GM23338 (cell line): ENCODE measurements around the gene UBE3B. TPM values are rescaled to one million over a fixed set of nuclear protein-coding genes. Genes with fewer than 3 reads are reported as not detected.

Experiments
- ATAC-seq: fragments of 200-7000 bp; cut with Tn5 transposase; 3 replicates; pipeline ENCODE4 v1.9.1; 2020
- DNase-seq: peaks from one replicate; pipeline ENCODE4 v3.0.0-alpha.2; 2015; ENCODE audit warnings: low spot score
- H2AFZ ChIP-seq: fragments of 200-600 bp; sonication (generic); 2 replicates; pipeline ENCODE4 v1.8.0; 2016; ENCODE audit warnings: antibody characterized with exemption, mild to moderate bottlenecking, moderate library complexity
- H3F3A ChIP-seq: fragments of 200-600 bp; sonication (generic); replicated peaks from 2 replicates; pipeline ENCODE4 v1.8.0; 2017; ENCODE audit warnings: antibody characterized with exemption, mixed run types, low read depth
- H3K27ac ChIP-seq: fragments of 200-600 bp; sonication (generic); 2 replicates; pipeline ENCODE4 v1.6.1; 2016; ENCODE audit warnings: low read depth
- H3K27me3 ChIP-seq: fragments of 200-600 bp; sonication (generic); 2 replicates; pipeline ENCODE4 v1.8.0; 2016; ENCODE audit warnings: mild to moderate bottlenecking, mixed run types, moderate library complexity; ENCODE audit not compliant: insufficient read depth
- H3K36me3 ChIP-seq: fragments of 200-600 bp; sonication (generic); 2 replicates; pipeline ENCODE4 v1.8.0; 2016; ENCODE audit warnings: mild to moderate bottlenecking; ENCODE audit not compliant: insufficient read depth
- H3K4me1 ChIP-seq: fragments of 200-600 bp; sonication (generic); 2 replicates; pipeline ENCODE4 v1.8.0; 2016; ENCODE audit warnings: mild to moderate bottlenecking, moderate library complexity; ENCODE audit not compliant: insufficient read depth
- H3K4me2 ChIP-seq: fragments of 200-600 bp; sonication (generic); 2 replicates; pipeline ENCODE4 v1.7.1; 2017; ENCODE audit warnings: mixed run types
- H3K4me3 ChIP-seq: fragments of 200-600 bp; sonication (generic); 2 replicates; pipeline ENCODE4 v1.6.1; 2016; ENCODE audit warnings: mixed run types
- H3K79me2 ChIP-seq: fragments of 200-600 bp; sonication (generic); replicated peaks from 2 replicates; pipeline ENCODE4 v1.8.0; 2017; ENCODE audit warnings: mild to moderate bottlenecking; ENCODE audit not compliant: insufficient read depth
- H3K9me2 ChIP-seq: fragments of 200-600 bp; sonication (generic); 2 replicates; pipeline ENCODE4 v1.8.0; 2017; ENCODE audit not compliant: insufficient read depth
- H4K20me1 ChIP-seq: fragments of 200-600 bp; sonication (generic); replicated peaks from 2 replicates; pipeline ENCODE4 v1.8.0; 2017; ENCODE audit warnings: mild to moderate bottlenecking; ENCODE audit not compliant: insufficient read depth
- H3K27ac Mint-ChIP-seq: 2 replicates; pipeline ENCODE4 v1.8.0; 2020; ENCODE audit warnings: inconsistent platforms, mild to moderate bottlenecking, moderate library complexity, mixed read lengths
- H3K27me3 Mint-ChIP-seq: 3 replicates; pipeline ENCODE4 v1.8.0; 2022; ENCODE audit warnings: low read depth, mild to moderate bottlenecking, moderate library complexity, mixed read lengths, inconsistent platforms; ENCODE audit not compliant: insufficient read depth, poor library complexity
- H3K36me3 Mint-ChIP-seq: 3 replicates; pipeline ENCODE4 v1.8.0; 2021; ENCODE audit warnings: low read depth, mild to moderate bottlenecking, inconsistent platforms, moderate library complexity, mixed read lengths
- H3K4me1 Mint-ChIP-seq: 3 replicates; pipeline ENCODE4 v1.8.0; 2020; ENCODE audit warnings: mild to moderate bottlenecking, inconsistent platforms, mixed read lengths
- H3K4me3 Mint-ChIP-seq: 3 replicates; pipeline ENCODE4 v1.8.0; 2021; ENCODE audit warnings: moderate library complexity, mild to moderate bottlenecking, inconsistent platforms, mixed read lengths
- H3K9me3 Mint-ChIP-seq: 3 replicates; pipeline ENCODE4 v1.8.0; 2020; ENCODE audit warnings: moderate library complexity, mild to moderate bottlenecking, inconsistent platforms, mixed read lengths
- CREB1 ChIP-seq: fragments of 250-450 bp; sonication (Bioruptor Pico); IDR thresholded peaks from 2 replicates; pipeline ENCODE4 v1.5.0; 2020; ENCODE audit warnings: low read depth, mild to moderate bottlenecking, moderate library complexity
- EZH2 ChIP-seq: fragments of 200-600 bp; sonication (generic); IDR thresholded peaks from one replicate; pipeline ENCODE4 v1.8.0; 2017; ENCODE audit warnings: antibody characterized with exemption, mild to moderate bottlenecking, low read depth; ENCODE audit not compliant: unreplicated experiment
- EZH2phosphoT487 ChIP-seq: fragments of 200-600 bp; sonication (generic); IDR thresholded peaks from one replicate; pipeline ENCODE4 v1.8.1; 2018; ENCODE audit warnings: antibody characterized with exemption; ENCODE audit not compliant: unreplicated experiment
- JUNB ChIP-seq: IDR thresholded peaks from one replicate; pipeline ENCODE4 v1.6.1; 2016; ENCODE audit warnings: antibody characterized with exemption; ENCODE audit not compliant: unreplicated experiment
- NANOG ChIP-seq: IDR thresholded peaks from 2 replicates; pipeline ENCODE4 v1.6.1; 2016; ENCODE audit warnings: antibody characterized with exemption, borderline replicate concordance
- POLR2AphosphoS5 ChIP-seq: IDR thresholded peaks from 2 replicates; pipeline ENCODE4 v1.6.1; 2016; ENCODE audit warnings: antibody characterized with exemption, low read depth
- STAT1 ChIP-seq: IDR thresholded peaks from one replicate; pipeline ENCODE4 v1.6.1; 2016; ENCODE audit warnings: antibody characterized with exemption; ENCODE audit not compliant: unreplicated experiment
- polyA plus RNA-seq: library from polyadenylated mRNA; unstranded; fragments of >200 nt; fragmentation: Nextera tagmentation; extraction: Ambion mirVana; gene quantifications from 2 replicates; pipeline ENCODE4 v1.2.1, GENCODE V29; 2016
- total RNA-seq: library from RNA; depleted of rRNA; stranded (reverse); fragments of >200 nt; shearing (Covaris generic); gene quantifications from 2 replicates; pipeline ENCODE4 v1.2.3, GENCODE V29; 2014
- TF ChIP-seq, protein P1 (sequence below): fragments of 250-450 bp; sonication (Bioruptor Pico); IDR thresholded peaks from 2 replicates; pipeline ENCODE4 v1.5.0; 2020; ENCODE audit warnings: mild to moderate bottlenecking, moderate library complexity
- TF ChIP-seq, protein P2 (sequence below): IDR thresholded peaks from one replicate; pipeline ENCODE4 v1.6.1; 2018; ENCODE audit warnings: antibody characterized with exemption; ENCODE audit not compliant: unreplicated experiment

UBE3B gene
- total and polyA plus RNA-seq, 2 experiments from 2014 or later: 20.8 TPM

DNA sequence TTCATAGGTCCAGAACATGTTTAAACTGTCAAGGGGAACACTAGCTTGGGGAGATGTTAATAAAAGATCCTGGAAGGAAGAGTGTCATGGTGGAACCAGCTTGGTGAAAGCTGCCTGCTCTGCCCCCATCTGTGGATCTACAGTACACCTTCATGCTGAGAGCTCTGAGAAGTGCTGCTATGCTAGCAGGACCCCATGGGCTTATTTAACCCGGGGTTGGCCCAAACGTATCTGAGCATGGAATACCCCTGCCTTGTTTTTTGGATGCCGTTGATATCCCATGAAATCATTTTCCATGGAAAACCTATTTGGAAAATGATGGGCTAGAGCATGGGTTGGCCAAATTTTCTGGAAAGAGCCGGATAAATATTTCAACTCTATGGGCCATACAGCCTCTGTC lies 14.2 kb downstream of the UBE3B start (continued):
- TF ChIP-seq, protein P1, sequence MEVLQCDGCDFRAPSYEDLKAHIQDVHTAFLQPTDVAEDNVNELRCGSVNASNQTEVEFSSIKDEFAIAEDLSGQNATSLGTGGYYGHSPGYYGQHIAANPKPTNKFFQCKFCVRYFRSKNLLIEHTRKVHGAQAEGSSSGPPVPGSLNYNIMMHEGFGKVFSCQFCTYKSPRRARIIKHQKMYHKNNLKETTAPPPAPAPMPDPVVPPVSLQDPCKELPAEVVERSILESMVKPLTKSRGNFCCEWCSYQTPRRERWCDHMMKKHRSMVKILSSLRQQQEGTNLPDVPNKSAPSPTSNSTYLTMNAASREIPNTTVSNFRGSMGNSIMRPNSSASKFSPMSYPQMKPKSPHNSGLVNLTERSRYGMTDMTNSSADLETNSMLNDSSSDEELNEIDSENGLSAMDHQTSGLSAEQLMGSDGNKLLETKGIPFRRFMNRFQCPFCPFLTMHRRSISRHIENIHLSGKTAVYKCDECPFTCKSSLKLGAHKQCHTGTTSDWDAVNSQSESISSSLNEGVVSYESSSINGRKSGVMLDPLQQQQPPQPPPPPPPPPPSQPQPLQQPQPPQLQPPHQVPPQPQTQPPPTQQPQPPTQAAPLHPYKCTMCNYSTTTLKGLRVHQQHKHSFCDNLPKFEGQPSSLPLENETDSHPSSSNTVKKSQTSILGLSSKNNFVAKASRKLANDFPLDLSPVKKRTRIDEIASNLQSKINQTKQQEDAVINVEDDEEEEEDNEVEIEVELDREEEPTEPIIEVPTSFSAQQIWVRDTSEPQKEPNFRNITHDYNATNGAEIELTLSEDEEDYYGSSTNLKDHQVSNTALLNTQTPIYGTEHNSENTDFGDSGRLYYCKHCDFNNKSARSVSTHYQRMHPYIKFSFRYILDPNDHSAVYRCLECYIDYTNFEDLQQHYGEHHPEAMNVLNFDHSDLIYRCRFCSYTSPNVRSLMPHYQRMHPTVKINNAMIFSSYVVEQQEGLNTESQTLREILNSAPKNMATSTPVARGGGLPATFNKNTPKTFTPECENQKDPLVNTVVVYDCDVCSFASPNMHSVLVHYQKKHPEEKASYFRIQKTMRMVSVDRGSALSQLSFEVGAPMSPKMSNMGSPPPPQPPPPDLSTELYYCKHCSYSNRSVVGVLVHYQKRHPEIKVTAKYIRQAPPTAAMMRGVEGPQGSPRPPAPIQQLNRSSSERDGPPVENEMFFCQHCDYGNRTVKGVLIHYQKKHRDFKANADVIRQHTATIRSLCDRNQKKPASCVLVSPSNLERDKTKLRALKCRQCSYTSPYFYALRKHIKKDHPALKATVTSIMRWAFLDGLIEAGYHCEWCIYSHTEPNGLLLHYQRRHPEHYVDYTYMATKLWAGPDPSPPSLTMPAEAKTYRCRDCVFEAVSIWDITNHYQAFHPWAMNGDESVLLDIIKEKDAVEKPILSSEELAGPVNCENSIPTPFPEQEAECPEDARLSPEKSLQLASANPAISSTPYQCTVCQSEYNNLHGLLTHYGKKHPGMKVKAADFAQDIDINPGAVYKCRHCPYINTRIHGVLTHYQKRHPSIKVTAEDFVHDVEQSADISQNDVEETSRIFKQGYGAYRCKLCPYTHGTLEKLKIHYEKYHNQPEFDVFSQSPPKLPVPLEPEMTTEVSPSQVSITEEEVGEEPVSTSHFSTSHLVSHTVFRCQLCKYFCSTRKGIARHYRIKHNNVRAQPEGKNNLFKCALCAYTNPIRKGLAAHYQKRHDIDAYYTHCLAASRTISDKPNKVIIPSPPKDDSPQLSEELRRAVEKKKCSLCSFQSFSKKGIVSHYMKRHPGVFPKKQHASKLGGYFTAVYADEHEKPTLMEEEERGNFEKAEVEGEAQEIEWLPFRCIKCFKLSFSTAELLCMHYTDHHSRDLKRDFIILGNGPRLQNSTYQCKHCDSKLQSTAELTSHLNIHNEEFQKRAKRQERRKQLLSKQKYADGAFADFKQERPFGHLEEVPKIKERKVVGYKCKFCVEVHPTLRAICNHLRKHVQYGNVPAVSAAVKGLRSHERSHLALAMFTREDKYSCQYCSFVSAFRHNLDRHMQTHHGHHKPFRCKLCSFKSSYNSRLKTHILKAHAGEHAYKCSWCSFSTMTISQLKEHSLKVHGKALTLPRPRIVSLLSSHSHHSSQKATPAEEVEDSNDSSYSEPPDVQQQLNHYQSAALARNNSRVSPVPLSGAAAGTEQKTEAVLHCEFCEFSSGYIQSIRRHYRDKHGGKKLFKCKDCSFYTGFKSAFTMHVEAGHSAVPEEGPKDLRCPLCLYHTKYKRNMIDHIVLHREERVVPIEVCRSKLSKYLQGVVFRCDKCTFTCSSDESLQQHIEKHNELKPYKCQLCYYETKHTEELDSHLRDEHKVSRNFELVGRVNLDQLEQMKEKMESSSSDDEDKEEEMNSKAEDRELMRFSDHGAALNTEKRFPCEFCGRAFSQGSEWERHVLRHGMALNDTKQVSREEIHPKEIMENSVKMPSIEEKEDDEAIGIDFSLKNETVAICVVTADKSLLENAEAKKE (CRISPR knock-in tag): no peak
- TF ChIP-seq, protein P2, sequence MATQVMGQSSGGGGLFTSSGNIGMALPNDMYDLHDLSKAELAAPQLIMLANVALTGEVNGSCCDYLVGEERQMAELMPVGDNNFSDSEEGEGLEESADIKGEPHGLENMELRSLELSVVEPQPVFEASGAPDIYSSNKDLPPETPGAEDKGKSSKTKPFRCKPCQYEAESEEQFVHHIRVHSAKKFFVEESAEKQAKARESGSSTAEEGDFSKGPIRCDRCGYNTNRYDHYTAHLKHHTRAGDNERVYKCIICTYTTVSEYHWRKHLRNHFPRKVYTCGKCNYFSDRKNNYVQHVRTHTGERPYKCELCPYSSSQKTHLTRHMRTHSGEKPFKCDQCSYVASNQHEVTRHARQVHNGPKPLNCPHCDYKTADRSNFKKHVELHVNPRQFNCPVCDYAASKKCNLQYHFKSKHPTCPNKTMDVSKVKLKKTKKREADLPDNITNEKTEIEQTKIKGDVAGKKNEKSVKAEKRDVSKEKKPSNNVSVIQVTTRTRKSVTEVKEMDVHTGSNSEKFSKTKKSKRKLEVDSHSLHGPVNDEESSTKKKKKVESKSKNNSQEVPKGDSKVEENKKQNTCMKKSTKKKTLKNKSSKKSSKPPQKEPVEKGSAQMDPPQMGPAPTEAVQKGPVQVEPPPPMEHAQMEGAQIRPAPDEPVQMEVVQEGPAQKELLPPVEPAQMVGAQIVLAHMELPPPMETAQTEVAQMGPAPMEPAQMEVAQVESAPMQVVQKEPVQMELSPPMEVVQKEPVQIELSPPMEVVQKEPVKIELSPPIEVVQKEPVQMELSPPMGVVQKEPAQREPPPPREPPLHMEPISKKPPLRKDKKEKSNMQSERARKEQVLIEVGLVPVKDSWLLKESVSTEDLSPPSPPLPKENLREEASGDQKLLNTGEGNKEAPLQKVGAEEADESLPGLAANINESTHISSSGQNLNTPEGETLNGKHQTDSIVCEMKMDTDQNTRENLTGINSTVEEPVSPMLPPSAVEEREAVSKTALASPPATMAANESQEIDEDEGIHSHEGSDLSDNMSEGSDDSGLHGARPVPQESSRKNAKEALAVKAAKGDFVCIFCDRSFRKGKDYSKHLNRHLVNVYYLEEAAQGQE: no peak
- TF ChIP-seq NANOG (no peak), POLR2AphosphoS5 (no peak), EZH2 (no peak)

DNA sequence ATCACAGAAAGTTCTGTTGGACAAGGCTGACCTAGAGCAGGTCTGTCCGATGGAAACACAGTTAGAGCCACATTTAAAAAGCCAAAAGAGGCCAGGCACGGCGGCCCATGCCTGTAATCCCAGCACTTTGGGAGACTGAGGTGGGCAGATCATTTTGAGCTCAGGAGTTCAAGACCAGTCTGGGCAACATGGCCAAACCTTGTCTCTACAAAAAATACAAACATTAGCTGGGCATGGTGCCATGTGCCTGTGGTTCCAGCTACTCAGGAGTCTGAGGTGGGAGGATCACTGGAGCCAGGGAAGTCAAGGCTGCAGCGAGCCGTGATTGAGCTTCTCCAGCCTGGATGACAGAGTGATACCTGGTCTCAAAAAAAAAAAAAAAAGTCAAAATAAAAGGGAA lies 14.9 kb downstream of the UBE3B start:
- no peaks in the 10 kb centered on the region for H3K27me3 ChIP-seq
- no peak overlapping the region for H3K4me3 Mint-ChIP-seq
- H3K4me1 ChIP-seq: no peaks in the 10 kb centered on the region
- no peaks in the 10 kb centered on the region for H3K9me2 ChIP-seq
- no peaks in the 10 kb centered on the region for H3K79me2 ChIP-seq
- H3K36me3 Mint-ChIP-seq: peaks cover 66% of the 10 kb centered on the region
- H3K27me3 Mint-ChIP-seq: peaks cover 2% of the 10 kb centered on the region
- H3K4me2 ChIP-seq: no peak overlapping the region
- no peaks in the 10 kb centered on the region for H3F3A ChIP-seq
- H3K36me3 ChIP-seq: peaks cover 21% of the 10 kb centered on the region
- no peak overlapping the region for H3K27ac ChIP-seq
- H3K4me3 ChIP-seq: no peak overlapping the region
- no peak for DNase-seq
- H3K9me3 Mint-ChIP-seq: peaks cover 13% of the 10 kb centered on the region
- H3K27ac Mint-ChIP-seq: no peak overlapping the region
- H3K4me1 Mint-ChIP-seq: no peaks in the 10 kb centered on the region
- no peak overlapping the region for H2AFZ ChIP-seq
- ATAC-seq: no peak
- no peaks in the 10 kb centered on the region for H4K20me1 ChIP-seq
- TF ChIP-seq STAT1: no peak
- TF ChIP-seq POLR2AphosphoS5: no peak
- no peak for TF ChIP-seq JUNB
- TF ChIP-seq CREB1 (CRISPR knock-in tag): no peak
- no peak for TF ChIP-seq EZH2phosphoT487
- no peak for TF ChIP-seq EZH2
